T-helper 22 cell (primary cell): Measurements from ENCODE around the gene AEBP2.
"Not testable (repeated sequence)": the region's sequence is repeated elsewhere in the genome, so short reads cannot be mapped to it uniquely, and the experiment has no call there.

ENCODE experiments used
- DNase-seq: peaks from one replicate; pipeline ENCODE4 v3.0.0-alpha.2; 2020; ENCODE audit warnings: low read depth

Gene AEBP2, protein sequence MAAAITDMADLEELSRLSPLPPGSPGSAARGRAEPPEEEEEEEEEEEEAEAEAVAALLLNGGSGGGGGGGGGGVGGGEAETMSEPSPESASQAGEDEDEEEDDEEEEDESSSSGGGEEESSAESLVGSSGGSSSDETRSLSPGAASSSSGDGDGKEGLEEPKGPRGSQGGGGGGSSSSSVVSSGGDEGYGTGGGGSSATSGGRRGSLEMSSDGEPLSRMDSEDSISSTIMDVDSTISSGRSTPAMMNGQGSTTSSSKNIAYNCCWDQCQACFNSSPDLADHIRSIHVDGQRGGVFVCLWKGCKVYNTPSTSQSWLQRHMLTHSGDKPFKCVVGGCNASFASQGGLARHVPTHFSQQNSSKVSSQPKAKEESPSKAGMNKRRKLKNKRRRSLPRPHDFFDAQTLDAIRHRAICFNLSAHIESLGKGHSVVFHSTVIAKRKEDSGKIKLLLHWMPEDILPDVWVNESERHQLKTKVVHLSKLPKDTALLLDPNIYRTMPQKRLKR

DNA sequence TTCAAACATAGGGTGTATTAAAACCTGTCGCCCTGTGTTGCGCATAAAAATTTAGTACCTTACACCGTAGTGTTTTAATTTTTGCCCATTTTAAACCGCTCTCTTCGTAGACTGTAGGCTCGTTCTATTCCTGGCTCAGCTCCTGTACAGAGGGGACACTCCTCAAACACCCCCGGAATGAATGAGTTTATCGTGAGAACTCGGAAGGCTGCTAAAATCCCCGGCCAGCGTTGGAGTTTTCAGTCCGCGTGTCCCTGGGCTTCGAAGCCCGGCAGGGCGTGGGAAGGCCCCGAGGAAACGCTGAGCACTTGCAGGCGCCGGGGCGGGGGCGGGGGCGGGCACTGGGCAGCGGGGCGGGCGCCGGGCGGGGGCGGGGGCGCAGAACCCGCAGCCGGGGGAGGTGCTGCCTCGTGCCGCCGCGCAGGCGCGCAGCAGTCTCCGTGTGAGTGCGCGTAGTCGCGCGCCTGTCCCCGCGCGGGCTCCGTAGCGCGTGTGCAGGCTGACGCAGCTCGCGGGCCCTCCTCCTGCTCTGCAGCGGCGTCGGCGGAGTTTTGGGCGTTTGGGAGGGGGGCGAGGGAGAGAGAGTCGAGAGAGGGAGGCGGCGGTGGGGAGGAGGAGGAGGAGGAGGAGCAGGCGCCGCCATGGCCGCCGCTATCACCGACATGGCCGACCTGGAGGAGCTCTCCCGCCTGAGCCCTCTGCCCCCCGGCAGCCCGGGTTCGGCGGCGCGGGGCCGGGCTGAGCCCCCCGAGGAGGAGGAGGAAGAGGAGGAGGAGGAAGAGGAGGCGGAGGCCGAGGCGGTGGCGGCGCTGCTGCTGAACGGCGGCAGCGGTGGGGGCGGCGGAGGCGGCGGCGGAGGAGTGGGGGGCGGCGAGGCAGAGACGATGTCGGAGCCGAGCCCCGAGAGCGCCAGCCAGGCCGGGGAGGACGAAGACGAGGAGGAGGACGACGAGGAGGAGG, at the start of gene AEBP2:
TSS of gene AEBP2 (plus strand) at position 434 of the 960 bp plus-strand sequence. CDS start at position 642, 208 bp downstream.
- peak; percentile 94 for DNase-seq

DNA sequence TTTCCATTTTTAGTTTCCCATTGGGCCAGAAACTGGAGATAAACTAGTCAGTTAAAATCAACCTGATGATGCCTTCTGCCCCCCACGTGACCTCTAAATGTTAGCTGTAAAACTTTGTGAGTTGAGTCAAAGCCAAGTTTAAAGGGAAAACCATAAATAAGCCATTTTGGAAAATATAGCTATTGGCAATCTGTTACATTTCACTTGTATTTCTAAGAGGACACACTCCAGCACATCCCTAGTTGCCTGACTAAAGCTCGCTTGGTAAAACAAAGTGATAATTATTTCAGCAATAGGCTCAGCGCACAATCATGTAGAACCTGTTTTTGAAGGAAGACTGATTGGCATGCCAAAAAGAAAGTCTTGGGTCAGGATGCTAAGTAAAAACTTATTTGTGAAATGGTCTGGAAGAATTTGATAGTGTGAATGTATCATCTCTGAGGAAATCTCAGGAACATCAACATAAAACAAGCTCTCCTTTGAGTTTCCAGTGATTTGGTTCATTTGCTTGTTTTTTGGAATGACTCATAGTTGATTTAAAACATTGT, 49.2 kb upstream of the AEBP2 start:
- DNase-seq: no peak

DNA sequence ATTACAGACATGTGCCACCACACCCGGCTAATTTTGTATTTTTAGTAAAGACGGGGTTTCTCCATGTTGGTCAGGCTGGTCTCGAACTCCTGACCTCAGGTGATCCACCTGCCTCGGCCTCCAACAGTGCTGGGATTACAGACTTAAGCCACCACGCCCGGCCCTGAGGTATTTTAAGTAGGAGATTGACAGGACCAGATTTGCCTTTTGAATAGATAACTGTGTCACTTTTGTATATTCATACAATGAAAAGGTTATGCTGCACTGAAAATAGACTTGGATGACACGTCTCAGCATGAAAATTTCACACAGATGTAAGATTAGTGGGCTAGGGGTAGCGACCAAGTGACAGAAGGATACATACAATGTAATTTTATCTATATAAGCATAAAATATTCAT, 46.6 kb upstream of the AEBP2 start:
- DNase-seq: not testable (repeated sequence)

DNA sequence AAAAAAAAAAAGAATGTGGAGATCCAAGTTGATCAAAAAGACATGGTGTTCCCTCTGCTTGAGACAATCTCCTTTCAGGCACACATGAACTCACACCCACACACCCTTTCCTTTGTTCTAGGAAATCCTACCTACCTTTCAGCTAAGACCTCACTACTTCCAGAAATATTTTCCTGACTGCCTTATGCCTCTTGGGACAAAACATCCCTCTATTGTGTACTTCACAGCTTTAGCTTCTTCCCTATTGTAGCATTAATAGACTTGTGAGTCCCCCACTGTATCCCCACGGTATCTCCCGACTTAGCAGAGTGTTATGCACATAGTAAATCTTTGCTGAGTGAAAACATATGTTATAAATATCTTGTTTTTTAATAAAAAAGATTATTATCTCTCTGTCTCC, 44.9 kb upstream of the AEBP2 start:
- no peak for DNase-seq

DNA sequence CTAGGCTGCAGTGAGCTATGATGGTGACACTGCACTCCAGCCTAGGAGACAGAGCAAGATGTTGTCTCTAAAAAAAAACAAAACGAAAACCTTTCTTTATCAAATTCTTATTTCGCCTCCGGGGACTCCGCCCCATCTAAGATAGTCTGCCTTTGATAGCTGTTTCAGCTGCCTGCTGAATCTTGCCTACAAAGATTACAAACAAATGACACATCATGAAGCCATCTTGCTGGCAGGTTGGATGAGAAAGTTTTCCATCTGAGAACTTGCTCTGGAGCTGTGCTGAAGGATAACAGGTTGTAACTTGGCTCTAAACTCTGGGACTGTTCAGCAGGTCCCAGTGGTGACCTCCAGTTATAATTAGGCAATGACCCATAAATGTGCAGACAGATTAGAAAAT, 41.8 kb upstream of the AEBP2 start:
- no peak for DNase-seq

DNA sequence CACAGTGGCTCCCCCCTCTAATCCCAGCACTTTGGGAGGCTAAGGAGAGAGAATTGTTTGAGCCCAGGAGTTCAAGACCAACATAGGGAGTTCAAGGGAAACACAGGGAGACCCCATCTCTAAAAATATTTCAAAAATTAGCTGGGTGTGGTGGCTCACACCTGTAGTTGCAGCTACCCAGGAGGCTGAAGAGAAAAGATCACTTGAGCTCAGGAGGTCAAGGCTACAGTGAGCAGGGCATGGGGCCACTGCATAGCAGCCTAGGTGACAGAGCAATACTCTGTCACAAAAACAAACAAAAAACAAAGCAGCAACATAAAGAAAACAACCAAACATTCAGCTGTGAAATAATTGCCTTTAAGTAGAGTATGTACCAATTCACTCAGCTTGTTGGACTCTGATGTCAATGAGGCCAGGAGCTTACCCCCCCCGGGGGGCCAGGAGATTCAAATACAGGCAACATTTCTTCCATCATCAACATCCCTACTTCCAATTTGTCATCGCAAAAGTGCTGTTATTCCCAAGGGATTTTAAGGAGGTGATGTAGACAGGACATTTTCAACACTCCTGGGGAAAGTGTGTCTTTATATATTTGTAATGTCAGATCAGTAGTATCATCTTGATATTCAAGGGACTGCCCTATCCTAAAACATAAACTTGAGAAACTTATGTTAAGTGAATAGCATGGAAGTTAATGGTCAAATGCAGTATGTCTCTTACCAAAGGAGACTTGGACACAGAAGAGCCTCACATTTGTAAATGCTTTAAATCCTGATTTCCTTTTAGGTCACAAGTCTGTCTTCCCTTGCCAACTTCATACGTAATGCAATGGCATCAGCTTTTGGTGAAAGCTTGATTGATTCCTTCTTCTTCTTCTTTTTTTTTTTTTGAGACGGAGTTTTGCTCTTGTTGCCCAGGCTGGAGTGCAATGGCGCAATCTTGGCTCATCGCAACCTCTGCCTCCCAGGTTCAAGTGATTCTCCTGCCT, 40.6 kb upstream of the AEBP2 start:
- no peak for DNase-seq

DNA sequence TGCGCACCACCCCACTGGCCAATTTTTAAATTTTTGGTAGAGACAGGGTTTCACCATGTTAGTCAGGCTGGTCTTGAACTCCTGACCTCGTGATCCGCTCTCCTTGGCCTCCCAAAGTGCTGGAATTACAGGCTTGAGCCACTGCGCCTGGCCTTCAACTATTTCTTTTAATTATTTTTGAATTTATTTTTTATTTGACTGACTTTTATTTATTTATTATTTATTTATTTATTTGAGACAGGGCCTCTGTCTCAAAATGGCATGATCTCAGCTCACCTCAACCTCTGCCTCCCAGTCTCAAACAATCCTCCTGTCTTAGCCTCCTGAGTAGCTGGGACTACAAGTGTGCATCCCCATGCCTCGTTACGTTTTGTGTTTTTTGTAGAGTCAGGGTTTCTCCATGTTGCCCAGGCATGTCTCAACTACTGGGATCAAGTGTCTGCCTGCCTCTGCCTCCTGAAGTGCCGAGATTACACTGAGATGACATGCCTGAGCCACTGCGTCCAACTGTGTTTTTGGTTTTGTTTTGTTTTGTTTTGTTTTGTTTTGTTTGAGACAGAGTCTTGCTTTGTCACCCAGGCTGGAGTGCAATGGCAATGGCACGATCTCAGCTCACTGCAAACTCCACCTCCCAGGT, 38.5 kb upstream of the AEBP2 start:
- DNase-seq: not testable (repeated sequence)

DNA sequence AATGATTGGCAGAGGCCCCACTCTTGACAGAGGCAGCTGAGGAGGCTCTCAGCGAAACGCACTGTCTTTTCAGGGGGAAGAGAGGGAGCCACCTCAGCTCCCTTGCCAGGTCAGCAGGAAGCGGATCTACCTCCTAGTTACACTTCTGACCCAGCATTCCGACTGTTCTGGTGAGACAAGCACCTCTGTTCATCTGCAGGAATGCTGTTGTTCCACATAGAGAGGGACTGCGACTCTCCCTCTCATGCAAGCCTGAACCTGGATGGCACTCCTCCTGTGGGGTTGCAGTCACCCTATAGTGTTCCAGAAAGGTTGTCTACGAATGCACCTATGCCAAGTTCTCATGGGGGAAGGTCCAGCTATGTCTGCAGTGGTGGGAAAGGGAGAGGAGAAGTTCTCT, 37.1 kb upstream of the AEBP2 start:
- no peak for DNase-seq

DNA sequence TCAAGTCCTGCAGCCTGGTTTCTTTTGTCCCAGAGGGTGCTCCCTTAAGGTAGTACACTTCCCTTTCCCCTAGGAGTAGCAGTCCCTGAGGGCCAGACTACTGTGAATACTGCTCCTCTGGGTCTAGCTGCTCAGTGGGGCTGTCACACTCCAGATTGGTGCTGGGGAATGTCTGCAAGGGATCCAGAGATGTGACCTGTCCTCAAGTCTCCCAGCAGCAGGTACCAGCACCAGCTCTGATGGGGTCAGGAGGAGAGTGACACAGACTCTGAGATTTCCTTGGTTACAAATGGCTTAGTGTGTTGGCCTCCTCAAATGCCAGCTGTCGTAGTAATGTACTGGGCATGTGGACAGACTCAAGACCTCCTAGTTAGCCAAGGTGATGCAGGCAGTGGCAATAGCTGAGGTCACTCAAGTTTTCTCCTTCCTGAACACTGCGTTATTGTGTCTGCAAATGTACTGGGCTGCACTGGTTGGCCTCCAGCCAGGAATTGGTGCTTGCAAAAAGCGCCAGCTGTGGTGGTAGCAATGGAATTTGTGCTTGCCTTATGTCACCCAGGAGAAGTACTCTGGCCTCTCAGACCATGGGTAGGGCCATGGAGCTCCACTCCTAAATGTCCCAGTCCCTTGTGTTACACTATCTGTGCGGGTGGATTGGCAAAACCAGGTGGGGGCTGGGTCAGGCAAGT, 36.4 kb upstream of the AEBP2 start:
- DNase-seq: no peak

DNA sequence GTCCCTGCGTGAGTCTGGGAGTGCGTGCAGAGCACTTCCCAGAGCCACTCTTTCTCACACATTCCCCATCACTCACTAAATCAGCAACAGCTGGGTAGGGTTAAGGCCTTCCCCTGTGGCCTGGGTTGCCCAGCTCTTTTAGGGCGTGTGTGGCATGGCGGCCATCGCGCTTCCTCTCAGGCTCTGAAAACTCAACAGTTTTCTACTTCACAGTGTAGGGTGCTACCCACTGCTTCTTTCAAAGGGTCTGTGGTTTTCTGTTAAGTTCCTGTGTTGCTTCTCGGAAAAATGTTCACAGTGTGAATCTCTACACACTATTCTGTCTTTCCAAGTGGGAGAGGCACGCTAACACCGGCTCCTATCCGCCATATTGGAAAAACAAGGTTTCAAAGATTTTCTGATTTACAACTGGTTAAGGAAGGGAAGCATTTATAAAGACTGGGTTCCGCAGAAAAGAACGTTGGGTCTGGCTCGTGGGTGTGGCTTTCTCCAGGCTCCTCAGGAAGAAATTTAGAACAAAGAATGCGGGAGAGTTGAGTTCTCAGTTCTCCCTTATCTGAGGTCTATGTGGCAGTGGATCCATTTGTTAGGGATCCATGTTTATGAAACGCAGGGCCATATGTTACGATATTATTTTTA, 34.9 kb upstream of the AEBP2 start:
- DNase-seq: no peak

DNA sequence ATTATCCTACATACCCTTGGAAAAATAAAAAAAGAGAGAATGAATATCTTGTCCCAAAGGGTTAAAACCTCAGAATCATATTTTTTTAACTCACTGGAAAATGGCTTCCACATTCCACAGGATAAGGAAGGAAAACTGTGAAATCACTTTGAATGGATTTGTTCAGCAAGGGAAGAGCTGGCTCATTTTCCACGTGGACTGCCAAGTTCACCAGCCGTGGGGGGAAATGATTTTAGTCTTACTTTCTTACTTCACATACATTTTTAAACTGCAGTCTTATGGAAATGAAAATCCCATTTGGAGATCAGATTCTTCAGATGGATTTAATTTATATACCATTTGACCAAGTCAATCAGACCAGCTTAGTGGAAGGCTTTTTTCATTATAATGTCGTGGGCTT, 29.9 kb upstream of the AEBP2 start:
- no peak for DNase-seq

DNA sequence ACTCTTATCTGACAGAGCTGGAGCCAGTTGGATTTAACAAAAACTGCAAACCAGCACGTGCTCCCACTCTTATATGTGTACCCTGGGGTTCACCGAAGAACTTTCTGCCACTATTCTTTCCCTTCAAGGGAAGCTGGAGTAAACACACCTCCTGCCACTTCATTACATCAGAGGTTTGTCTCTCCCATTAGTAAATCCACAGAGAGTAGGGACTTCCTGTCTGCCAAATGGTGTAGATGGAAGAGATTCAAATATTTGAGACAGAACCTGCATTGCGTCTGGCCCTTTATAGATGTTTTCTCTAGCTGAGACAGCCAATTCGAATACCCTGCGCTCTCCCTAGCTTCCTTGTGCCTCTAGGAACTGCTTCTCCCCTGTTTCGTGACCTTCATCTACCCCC, 29.1 kb upstream of the AEBP2 start:
- DNase-seq: no peak

DNA sequence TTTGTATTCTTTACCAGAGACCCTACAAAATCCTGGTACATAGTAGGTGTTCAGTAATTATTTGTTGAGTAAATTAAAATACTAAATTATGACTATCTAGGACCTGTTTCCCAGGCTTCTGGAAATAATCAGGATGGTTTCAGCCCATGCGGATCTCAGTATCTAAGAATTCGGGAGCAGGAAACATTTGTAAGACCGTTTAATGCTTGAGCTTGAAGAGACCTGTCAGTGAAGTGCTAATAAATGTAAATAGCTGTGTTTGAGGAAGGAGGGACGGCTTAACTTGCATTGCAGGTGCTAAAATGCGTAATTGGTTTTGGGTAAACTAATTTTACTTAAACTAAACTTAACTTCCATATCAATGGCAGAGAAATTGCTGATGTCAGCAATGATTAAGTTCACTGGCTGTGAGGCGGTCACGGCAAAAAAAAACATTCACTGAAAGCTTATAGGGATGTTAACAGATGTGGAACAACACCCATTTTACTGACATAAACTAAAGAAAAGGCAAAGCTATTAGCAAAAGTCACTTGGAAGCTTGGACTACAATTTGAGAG, 28.6 kb upstream of the AEBP2 start:
- no peak for DNase-seq

DNA sequence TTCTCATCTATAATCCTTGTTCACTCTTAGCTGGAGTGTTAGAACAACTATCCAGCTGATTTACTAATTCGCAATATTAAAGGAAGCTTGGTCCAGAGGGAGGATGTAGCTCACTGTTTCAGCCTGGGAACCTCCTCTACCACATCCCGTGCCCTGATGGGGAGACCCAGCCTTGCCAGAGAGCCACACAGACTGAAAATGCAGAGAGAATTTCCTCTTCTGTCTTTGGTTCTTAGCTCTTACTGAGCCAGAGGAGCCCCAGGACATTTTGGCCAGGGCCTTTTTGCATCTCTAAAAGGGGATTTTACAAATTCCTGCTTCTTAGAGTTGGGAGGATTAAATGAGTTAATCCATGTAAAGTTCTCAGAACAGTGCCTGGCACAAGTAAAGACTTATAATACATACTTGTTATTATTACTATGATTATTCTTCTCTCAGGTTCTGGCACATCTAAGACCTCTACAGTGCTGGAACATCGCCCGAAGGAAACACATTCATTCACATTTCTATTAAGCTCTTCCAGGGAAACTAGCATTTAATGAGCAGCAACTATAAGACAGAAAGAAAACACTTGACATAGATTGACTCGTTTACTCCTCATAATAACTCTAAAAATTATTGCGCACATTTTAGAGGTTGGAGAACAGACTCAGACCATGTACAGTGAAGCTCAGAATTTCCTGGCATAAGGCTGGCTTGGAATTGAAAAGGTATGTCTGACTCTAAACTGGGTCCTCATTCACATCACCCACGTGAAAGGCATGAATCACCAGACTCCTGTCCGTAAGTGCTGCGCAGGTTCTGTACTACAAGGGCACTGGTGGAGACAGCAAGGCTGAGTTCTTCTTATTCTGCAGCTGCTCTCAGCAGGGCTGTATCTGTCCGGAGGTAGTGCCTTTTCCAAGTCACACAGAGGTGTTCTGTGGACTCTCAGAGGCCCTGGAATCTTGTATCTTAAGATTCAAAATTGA, 27.8 kb upstream of the AEBP2 start:
- DNase-seq: no peak

DNA sequence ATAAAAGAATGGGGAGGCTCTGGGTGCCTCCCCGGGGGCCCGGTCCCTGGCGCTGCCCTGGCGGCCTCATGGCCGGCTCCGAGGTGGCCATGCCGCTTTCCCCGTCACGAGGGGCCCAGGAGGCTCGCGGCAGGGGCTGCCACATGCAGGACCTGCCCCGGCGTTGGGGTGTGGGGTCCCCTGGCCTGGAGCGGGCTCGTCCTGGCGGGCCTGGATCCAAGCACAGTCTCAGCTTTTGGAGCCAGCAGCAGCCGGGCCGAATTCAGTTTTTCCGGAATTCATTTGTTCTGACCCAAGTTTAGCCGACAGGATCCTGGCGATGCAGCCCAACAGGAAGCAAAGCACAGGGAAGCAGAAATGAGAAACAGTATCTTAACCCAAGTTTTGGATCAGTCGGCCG, 26.4 kb upstream of the AEBP2 start:
- DNase-seq: no peak

DNA sequence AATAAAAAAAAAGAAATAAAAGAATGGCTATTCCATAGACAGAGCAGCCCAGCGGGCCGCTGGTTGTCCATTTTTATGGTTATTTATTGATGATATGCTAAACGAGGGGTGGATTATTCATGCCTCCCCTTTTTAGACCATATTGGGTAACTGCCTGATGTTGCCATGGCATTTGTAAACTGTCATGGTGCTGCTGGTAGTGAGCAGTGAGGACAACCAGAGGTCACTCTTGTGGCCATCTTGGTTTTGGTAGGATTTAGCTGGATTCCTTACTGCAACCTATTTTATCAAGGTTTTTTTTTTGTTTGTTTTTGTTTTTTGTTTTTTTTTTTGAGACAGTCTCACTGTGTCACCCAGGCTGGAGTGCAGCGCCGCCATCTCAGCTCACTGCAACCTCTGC, 25.7 kb upstream of the AEBP2 start:
- DNase-seq: not testable (repeated sequence)

DNA sequence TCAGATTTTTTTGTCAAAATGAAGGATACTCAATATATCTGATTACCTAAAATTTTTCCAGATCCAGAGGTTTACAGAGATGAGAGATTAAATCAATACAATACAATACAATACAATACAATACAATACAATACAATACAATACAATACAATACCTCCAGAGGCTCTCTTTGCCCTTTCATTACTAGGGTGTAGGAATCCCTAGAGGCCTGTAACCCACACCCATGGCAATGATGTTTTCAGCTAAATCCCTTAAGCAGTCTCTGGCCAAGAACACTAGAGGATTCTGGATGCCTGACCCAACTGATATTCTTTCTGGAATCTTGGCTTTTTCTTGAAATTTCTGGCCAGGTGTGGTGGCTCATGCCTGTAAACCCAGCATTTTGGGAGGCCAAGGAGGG, 23.7 kb upstream of the AEBP2 start:
- DNase-seq: no peak

DNA sequence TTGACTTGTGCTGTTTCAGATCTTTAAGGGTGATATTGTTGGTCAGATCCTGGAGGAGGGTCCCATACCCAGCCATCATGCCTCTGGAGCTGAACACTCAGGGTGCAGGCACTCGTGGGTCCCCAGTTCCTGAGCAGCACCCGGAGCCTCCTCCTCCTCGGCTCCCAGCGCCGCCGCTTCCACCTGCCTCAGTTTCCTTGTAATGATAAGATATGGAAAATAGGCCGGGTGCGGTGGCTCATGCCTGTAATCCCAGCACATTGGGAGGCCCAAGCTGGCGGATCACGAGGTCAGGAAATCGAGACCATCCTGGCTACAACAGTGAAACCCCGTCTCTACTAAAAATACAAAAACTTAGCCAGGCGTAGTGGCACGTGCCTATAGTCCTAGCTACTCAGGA, 20.2 kb upstream of the AEBP2 start:
- no peak for DNase-seq
